SU-DHL-6 (cell line): ENCODE measurements around the gene CSHL1.

Experiments used
- H2AFZ ChIP-seq: fragments of 200-600 bp; sonication (generic); 2 replicates; pipeline ENCODE4 v1.6.1; 2014; ENCODE audit warnings: low read depth, mild to moderate bottlenecking, moderate library complexity, mixed read lengths, antibody characterized with exemption, low read length; ENCODE audit not compliant: severe bottlenecking
- H3F3A ChIP-seq: fragments of 200-600 bp; shearing (Covaris generic); 2 replicates; pipeline ENCODE4 v1.6.0; 2016; ENCODE audit warnings: antibody characterized with exemption, mild to moderate bottlenecking; ENCODE audit not compliant: insufficient read depth
- H3K27ac ChIP-seq: fragments of 200-600 bp; sonication (generic); 2 replicates; pipeline ENCODE4 v1.5.1; 2016; ENCODE audit warnings: low read depth, mild to moderate bottlenecking, low read length, moderate library complexity, mixed read lengths
- H3K27me3 ChIP-seq: fragments of 200-600 bp; sonication (generic), shearing (Covaris generic); 2 replicates; pipeline ENCODE4 v1.6.0; 2014; ENCODE audit warnings: mild to moderate bottlenecking, low read length
- H3K36me3 ChIP-seq: fragments of 200-600 bp; sonication (generic); 2 replicates; pipeline ENCODE4 v1.6.1; 2014; ENCODE audit warnings: mild to moderate bottlenecking, low read length, mixed read lengths
- H3K4me2 ChIP-seq: fragments of 300-600, 200-600 bp; shearing (Covaris generic), sonication (generic); 2 replicates; pipeline ENCODE4 v1.6.0; 2014; ENCODE audit warnings: low read length, low read depth, mild to moderate bottlenecking; ENCODE audit not compliant: poor library complexity, severe bottlenecking
- H3K4me3 ChIP-seq: fragments of 200-600 bp; sonication (generic); 2 replicates; pipeline ENCODE4 v1.5.1; 2014; ENCODE audit warnings: antibody characterized with exemption, low read length, mild to moderate bottlenecking, mixed read lengths; ENCODE audit not compliant: insufficient read depth, poor library complexity, severe bottlenecking
- H3K79me2 ChIP-seq: fragments of 200-600 bp; sonication (generic); 2 replicates; pipeline ENCODE4 v1.6.1; 2014; ENCODE audit warnings: mild to moderate bottlenecking, low read length, moderate library complexity; ENCODE audit not compliant: insufficient read depth
- H3K9ac ChIP-seq: fragments of 200-600 bp; sonication (generic); 2 replicates; pipeline ENCODE4 v1.7.0; 2014; ENCODE audit warnings: mild to moderate bottlenecking, low read length
- H3K9me2 ChIP-seq: fragments of 200-600 bp; sonication (generic); replicated peaks from 2 replicates; pipeline ENCODE4 v1.6.1; 2014; ENCODE audit warnings: low read length; ENCODE audit not compliant: insufficient read depth
- H3K9me3 ChIP-seq: fragments of 200-600 bp; sonication (generic); 2 replicates; pipeline ENCODE4 v1.6.1; 2014; ENCODE audit warnings: low read length, mixed read lengths; ENCODE audit not compliant: insufficient read depth
- H4K20me1 ChIP-seq: fragments of 200-600 bp; sonication (generic); 2 replicates; pipeline ENCODE4 v1.6.1; 2014; ENCODE audit warnings: low read depth, mild to moderate bottlenecking, antibody characterized with exemption, low read length, moderate library complexity, mixed read lengths
- EZH2phosphoT487 ChIP-seq: fragments of 200-600 bp; sonication (generic), shearing (Covaris generic); conservative IDR thresholded peaks from 2 replicates; pipeline ENCODE4 v1.6.1; 2018; ENCODE audit warnings: mild to moderate bottlenecking, antibody characterized with exemption, low read length, moderate library complexity, mixed read lengths
- TF ChIP-seq, protein P1 (sequence below): fragments of 200-600 bp; sonication (generic); IDR thresholded peaks from one replicate; pipeline ENCODE4 v1.5.1; 2017; ENCODE audit warnings: antibody characterized with exemption, mild to moderate bottlenecking, low read length, moderate library complexity; ENCODE audit not compliant: insufficient read depth, poor library complexity, severe bottlenecking

The CSHL1 gene

DNA sequence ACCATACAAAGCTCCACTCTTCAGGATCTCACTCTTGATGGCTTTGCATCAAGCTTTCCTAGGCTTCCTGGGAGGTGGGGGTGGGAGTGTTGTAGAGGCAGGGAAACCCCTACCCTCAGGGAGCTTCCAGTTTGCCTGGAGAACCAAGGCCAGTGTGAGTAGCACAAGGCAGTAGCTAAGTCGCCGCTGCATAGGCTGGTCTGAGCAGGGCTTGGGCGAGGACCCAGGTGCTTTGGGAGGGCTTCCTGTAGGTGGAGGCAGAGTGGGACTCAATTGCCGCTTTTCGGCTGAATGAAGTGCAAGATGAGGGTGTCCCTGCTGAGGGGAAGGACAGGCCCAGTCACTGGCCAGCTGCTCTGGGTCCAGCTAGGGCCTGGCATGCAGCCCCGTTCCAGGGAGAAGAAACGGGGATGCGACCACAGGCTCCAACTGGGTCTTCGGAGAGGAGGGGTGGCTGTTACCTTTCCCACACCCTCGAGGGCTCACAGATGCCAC, 17.2 kb upstream of the CSHL1 start:
- Histone ChIP-seq H3K27ac (peak overlapping the region; percentile 98), H3K79me2 (peaks cover 32% of the 10 kb centered on the region), H3K4me3 (peak overlapping the region; percentile 100), H3K9ac (peak overlapping the region; percentile 100), H3K9me2 (no peaks in the 10 kb centered on the region), H3F3A (peaks cover 77% of the 10 kb centered on the region), H3K27me3 (no peaks in the 10 kb centered on the region), H4K20me1 (no peaks in the 10 kb centered on the region), H2AFZ (no peak overlapping the region), H3K4me2 (peak overlapping the region; percentile 89), H3K36me3 (peaks cover 7% of the 10 kb centered on the region; the same call in 1 of the 2 replicates), H3K9me3 (no peaks in the 10 kb centered on the region)
- no peak for TF ChIP-seq EZH2phosphoT487
- TF ChIP-seq, protein P1, sequence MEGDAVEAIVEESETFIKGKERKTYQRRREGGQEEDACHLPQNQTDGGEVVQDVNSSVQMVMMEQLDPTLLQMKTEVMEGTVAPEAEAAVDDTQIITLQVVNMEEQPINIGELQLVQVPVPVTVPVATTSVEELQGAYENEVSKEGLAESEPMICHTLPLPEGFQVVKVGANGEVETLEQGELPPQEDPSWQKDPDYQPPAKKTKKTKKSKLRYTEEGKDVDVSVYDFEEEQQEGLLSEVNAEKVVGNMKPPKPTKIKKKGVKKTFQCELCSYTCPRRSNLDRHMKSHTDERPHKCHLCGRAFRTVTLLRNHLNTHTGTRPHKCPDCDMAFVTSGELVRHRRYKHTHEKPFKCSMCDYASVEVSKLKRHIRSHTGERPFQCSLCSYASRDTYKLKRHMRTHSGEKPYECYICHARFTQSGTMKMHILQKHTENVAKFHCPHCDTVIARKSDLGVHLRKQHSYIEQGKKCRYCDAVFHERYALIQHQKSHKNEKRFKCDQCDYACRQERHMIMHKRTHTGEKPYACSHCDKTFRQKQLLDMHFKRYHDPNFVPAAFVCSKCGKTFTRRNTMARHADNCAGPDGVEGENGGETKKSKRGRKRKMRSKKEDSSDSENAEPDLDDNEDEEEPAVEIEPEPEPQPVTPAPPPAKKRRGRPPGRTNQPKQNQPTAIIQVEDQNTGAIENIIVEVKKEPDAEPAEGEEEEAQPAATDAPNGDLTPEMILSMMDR: no peak

DNA sequence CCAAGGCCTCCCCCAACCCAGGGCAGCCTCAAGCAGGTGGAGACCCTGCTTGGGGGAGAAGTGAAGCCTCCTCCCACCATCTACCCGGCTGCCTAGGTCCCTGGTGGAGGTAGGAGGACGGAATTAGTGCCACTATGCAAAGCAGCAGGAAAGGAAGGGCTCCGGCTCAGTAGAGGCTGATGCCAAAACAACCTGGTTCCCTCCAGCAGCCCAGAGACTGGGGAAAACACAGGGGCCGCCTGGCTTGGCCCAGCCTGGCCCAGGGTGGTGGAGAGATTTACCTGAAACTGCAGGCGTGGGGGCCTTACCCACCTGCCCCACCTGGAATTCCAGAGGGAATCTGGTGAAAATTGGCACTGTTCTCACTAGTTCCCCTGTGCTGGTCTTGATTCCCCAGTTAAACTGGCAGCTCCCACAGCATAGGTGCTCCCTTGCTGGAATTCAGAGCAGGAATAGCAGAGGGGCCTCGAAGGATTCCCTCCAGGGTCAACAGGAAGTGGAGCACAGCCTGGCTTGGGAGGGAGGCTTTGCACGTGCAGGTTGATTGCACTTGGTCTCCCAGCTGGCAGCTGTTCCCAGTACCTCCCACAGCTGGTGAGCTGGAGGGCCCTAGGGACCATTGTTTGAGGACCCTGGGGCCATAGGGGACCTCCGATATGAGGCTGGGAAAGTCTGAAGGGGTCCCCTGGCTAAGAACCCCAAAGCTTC, 16.6 kb upstream of the CSHL1 start:
- Histone ChIP-seq H3F3A (peaks cover 80% of the 10 kb centered on the region), H3K27me3 (no peaks in the 10 kb centered on the region), H3K36me3 (peaks cover 7% of the 10 kb centered on the region; the same call in 1 of the 2 replicates), H3K9ac (peak overlapping the region; percentile 100), H3K79me2 (peaks cover 29% of the 10 kb centered on the region), H3K4me3 (peak overlapping the region; percentile 33), H3K27ac (peak overlapping the region; percentile 98), H3K9me3 (no peaks in the 10 kb centered on the region), H2AFZ (no peak overlapping the region), H3K9me2 (no peaks in the 10 kb centered on the region), H4K20me1 (no peaks in the 10 kb centered on the region), H3K4me2 (peak overlapping the region; percentile 89)
- TF ChIP-seq EZH2phosphoT487: no peak
- TF ChIP-seq, protein P1: no peak

DNA sequence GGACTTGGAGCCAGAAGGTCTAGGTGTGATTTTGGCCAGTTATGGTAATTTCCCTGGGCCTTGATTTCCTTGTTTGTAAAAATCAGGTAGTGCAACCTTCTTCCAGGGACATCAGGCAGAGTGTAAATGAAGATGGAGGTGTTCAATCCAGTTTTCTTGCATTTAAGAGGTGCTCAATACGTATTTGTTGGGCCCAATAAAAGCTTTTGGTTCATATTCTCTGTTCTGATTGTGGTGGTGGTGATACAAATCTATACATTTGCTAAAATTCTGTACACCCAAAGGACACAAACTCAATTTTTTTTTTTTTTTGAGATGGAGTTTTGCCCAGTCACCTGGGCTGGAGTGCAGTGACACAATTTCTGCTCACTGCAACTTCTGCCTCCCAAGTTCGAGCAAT, 15.1 kb upstream of the CSHL1 start:
- Histone ChIP-seq H2AFZ (no peak overlapping the region), H3F3A (peaks cover 73% of the 10 kb centered on the region), H3K4me3 (no peak overlapping the region), H3K79me2 (peaks cover 17% of the 10 kb centered on the region), H3K27ac (peak overlapping the region; percentile 98), H4K20me1 (no peaks in the 10 kb centered on the region), H3K9me3 (no peaks in the 10 kb centered on the region), H3K36me3 (peaks cover 5% of the 10 kb centered on the region; the same call in 1 of the 2 replicates), H3K27me3 (no peaks in the 10 kb centered on the region), H3K9ac (peak overlapping the region; percentile 41), H3K4me2 (peak overlapping the region; percentile 89), H3K9me2 (no peaks in the 10 kb centered on the region)
- no peak for TF ChIP-seq EZH2phosphoT487
- TF ChIP-seq, protein P1: no peak
